BE2C (cell line): ENCODE results near the gene ACAT2.
"Not testable (repeated sequence)": the region's sequence is repeated elsewhere in the genome, so short reads cannot be mapped to it uniquely, and the experiment has no call there.

Experiments
- DNase-seq: peaks from one replicate; pipeline ENCODE4 v3.0.0-alpha.2; 2020
- H3K27me3 ChIP-seq: fragments of 250-450 bp; sonication (Bioruptor Pico); 2 replicates; pipeline ENCODE4 v1.5.1; 2020; ENCODE audit warnings: mild to moderate bottlenecking
- H3K36me3 ChIP-seq: fragments of 250-450 bp; sonication (Bioruptor Pico); 2 replicates; pipeline ENCODE4 v1.5.1; 2020; ENCODE audit warnings: mild to moderate bottlenecking
- H3K4me1 ChIP-seq: fragments of 250-450 bp; sonication (Bioruptor Pico); 2 replicates; pipeline ENCODE4 v1.5.1; 2020
- H3K4me3 ChIP-seq: 2 replicates; pipeline ENCODE4 v1.5.1; 2011; ENCODE audit warnings: low read depth, low read length
- H3K9me3 ChIP-seq: fragments of 250-450 bp; sonication (Bioruptor Pico); 2 replicates; pipeline ENCODE4 v1.5.1; 2020
- TF ChIP-seq, protein P1 (sequence below): IDR thresholded peaks from 2 replicates; pipeline ENCODE4 v1.5.1; 2012; ENCODE audit warnings: mild to moderate bottlenecking, low read depth, low read length

Gene ACAT2

DNA sequence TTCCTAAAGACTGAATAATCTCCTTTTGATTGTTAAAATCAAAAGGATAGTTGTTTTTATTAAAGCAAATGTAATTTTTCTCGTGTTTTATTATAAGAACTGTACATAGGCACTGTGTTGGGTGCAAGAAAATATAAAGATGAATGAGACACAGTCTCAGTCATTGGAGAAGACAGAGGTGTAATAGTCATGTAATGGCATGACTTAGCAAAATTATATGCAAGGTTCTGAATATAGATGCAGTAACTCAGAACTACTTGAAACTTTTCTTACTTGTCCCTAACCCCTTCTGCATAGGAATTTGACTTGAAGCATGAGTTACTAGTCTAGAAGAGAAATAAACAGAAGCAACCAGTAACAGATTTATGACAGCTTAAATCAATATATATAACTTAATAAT lies 19.7 kb upstream of the ACAT2 start:
- no peaks in the 10 kb centered on the region for H3K9me3 ChIP-seq
- no peak for DNase-seq
- TF ChIP-seq, protein P1, sequence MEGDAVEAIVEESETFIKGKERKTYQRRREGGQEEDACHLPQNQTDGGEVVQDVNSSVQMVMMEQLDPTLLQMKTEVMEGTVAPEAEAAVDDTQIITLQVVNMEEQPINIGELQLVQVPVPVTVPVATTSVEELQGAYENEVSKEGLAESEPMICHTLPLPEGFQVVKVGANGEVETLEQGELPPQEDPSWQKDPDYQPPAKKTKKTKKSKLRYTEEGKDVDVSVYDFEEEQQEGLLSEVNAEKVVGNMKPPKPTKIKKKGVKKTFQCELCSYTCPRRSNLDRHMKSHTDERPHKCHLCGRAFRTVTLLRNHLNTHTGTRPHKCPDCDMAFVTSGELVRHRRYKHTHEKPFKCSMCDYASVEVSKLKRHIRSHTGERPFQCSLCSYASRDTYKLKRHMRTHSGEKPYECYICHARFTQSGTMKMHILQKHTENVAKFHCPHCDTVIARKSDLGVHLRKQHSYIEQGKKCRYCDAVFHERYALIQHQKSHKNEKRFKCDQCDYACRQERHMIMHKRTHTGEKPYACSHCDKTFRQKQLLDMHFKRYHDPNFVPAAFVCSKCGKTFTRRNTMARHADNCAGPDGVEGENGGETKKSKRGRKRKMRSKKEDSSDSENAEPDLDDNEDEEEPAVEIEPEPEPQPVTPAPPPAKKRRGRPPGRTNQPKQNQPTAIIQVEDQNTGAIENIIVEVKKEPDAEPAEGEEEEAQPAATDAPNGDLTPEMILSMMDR, result no peak
- no peak overlapping the region for H3K4me3 ChIP-seq
- H3K4me1 ChIP-seq, result no peaks in the 10 kb centered on the region
- peaks cover 75% of the 10 kb centered on the region for H3K36me3 ChIP-seq
- no peaks in the 10 kb centered on the region for H3K27me3 ChIP-seq

DNA sequence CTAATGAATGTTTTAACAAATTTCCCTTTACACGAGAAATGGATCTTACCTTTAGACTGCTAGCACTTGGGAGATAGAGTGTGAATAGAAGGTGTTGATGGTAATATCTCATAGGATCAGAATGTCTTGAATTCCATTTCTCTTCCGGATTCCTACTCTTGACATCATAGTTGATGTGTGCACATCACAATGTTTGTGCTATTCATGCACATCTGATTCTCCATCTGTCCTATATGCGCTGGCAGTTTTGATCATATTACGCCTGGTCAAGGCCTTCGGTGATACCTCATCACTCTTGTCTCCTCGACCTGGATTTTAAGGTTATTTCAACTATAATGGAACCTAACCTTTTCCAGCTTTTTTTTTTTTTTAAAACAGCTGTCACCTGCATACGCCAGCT lies 16.8 kb upstream of the ACAT2 start:
- Histone ChIP-seq H3K4me1 (no peaks in the 10 kb centered on the region), H3K9me3 (no peaks in the 10 kb centered on the region), H3K4me3 (no peak overlapping the region), H3K36me3 (peaks cover 81% of the 10 kb centered on the region), H3K27me3 (no peaks in the 10 kb centered on the region)
- DNase-seq, result no peak
- TF ChIP-seq, protein P1, result no peak

- Histone ChIP-seq H3K27me3 (no peaks in the 10 kb centered on the region), H3K36me3 (peaks cover 75% of the 10 kb centered on the region), H3K4me1 (no peaks in the 10 kb centered on the region), H3K9me3 (no peaks in the 10 kb centered on the region), H3K4me3 (no peak overlapping the region)
- TF ChIP-seq, protein P1, result no peak
- DNase-seq, result no peak
These were observed 15.1 kb upstream of the ACAT2 start for GRCh38 chr6:159746759-159747158.

GRCh38 chr6:159748127-159748526 lies 13.7 kb upstream of the ACAT2 start:
- H3K4me1 ChIP-seq, DNase-seq, H3K9me3 ChIP-seq, H3K27me3 ChIP-seq, H3K4me3 ChIP-seq: not testable (repeated sequence)
- peaks cover 75% of the 10 kb centered on the region for H3K36me3 ChIP-seq

GRCh38 chr6:159751448-159751847 lies 10.4 kb upstream of the ACAT2 start:
- Histone ChIP-seq H3K4me3 (no peak overlapping the region), H3K27me3 (no peaks in the 10 kb centered on the region), H3K9me3 (no peaks in the 10 kb centered on the region), H3K4me1 (no peaks in the 10 kb centered on the region), H3K36me3 (peaks cover 69% of the 10 kb centered on the region)
- no peak for DNase-seq
- TF ChIP-seq, protein P1, result no peak

GRCh38 chr6:159753081-159753872 lies 8.6 kb upstream of the ACAT2 start:
- DNase-seq, result no peak
- Histone ChIP-seq H3K4me3 (no peak overlapping the region), H3K27me3 (no peaks in the 10 kb centered on the region), H3K4me1 (no peaks in the 10 kb centered on the region), H3K9me3 (no peaks in the 10 kb centered on the region), H3K36me3 (peaks cover 60% of the 10 kb centered on the region)
- TF ChIP-seq, protein P1, result no peak
